HG03135 (cell line): ENCODE data around the gene NRARP.
"Not testable (repeated sequence)": the region's sequence is repeated elsewhere in the genome, so short reads cannot be mapped to it uniquely, and the experiment has no call there.

Experiments
- ATAC-seq: cut with Tn5 transposase; IDR thresholded peaks from one replicate; pipeline ENCODE4 v1.9.1; 2021; ENCODE audit warnings: mild to moderate bottlenecking, moderate library complexity; ENCODE audit not compliant: unreplicated experiment

The NRARP gene

DNA sequence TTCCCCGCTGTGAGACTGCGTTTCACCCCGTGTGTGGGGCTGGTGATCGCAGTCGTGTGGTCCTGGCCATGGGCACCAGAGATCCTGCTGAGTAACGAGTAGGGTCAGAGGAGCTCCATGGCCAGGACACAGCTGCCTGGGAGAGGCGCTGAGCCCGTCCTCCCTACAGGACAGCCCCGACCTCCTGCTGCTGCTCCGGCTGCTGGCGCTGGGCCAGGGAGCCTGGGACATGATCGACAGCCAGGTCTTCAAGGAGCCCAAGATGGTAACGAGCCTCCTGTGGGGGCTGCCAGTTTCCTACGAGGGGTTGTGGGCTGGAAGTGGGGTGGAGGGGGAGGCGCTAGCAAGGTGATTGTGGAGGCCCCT lies 35.9 kb downstream of the NRARP start:
- no peak for ATAC-seq

DNA sequence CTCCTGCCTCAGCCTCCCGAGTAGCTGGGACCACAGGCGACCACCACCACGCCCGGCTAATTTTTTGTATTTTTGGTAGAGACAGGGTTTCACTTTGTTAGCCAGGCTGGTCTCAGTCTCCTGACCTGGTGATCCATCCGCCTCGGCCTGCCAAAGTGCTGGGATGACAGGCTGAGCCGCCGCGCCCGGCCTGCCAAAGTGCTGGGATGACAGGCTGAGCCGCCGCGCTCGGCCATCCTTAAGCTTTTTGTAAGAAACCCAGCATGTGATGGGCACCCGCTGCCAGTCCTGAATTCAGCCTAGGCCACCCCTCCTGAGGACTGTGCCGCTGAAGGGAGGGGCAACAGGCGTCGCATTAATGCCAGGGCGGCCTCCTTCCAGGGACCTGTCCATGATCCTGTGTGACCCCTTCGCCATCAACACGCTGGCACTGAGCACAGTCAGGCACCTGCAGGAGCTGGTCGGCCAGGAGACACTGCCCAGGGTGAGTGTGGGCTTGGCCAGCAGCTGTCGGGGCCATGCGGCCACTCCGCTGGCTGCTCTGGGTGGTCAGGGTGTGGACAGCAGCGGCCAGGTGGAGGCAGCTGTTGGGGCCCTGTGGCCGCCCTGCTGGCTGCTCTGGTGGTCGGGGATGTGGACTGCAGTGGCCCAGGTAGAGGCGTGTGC lies 36.4 kb downstream of the NRARP start:
- no peak for ATAC-seq

DNA sequence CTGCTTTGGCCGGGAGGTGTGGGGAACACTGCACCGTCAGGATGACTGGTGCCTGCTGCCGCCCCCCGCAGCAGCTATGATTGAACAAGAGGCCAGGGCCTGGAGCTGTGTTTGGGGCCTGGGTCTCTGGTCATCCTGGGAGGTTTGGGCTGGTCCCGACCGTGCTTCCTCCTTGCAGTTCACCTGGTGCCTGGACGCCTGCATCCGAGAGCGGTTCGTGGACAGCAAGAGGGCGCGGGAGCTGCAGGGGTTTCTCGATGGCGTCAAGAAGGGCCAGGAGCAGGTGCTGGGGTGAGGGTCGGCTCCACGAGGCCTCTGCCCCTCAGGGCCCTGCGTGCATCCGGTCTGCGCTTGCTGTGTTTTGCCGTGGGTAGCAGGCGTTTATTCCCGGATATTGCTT lies 38.0 kb downstream of the NRARP start:
- ATAC-seq, result no peak

DNA sequence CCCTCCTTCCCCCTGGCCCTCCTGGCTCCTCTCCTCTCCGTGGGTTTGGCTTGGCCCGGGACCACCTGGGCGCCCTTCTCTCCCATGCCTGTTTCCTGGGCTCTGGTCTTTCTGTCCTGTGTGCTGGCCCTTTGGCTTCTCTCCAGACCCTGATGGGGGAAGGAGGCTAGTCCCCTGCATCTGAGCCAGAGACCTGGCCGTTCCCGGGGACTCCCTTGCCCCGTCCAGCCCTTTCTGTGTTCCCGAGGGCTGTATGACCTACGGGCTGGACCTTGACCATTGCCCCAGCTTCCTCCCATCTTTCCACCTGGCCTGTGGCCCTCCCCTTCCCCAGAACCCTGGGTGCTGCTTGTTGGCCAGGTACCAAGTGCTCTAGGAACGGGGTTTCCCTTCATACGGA lies 38.6 kb downstream of the NRARP start:
- ATAC-seq, result no peak

DNA sequence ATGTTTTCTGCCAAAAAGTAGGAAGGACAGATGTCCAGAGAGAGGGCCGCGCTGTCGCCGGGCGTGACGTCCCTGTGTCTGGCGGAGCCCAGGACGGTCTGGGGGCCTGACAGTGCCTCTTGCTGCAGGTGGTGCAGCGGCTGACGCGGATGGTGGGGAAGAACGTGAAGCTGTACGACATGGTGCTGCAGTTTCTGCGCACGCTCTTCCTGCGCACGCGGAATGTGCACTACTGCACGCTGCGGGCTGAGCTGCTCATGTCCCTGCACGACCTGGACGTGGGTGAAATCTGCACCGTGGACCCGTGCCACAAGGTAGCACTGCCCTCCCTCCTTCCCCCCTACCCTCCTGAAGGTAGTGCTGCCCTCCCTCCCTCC lies 39.2 kb downstream of the NRARP start:
- ATAC-seq, result no peak

DNA sequence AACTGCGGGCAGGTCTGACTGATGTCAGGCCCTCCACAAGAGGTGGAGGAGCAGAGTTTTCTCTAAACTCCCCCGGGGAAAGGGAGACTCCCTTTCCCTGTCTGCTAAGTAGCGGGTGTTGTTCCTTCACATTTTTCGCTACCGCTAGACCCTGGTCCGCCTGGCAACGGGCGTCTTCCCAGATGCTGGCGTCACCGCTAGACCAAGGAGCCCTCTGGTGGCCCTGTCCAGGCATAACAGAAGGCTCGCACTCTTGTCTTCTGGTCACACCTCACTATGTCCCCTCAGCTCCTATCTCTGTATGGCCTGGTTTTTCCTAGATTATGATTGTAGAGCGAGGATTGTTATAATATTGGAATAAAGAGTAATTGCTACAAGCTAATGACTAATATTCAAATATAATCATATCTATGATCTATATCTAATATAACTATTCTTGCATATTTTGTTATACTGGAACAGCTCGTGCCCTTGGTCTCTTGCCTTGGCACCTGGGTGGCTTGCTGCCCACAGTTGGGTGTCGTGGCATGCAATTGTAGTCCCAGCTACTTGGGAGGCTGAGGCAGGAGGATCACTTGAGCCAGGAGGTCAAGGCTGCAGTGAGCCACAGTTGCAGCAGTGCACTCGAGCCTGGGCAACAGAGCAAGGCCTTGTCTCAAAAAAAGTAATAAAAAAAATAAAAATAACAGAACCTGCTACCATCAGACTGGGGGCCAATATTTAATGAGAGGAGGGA lies 39.7 kb downstream of the NRARP start:
- not testable (repeated sequence) for ATAC-seq

DNA sequence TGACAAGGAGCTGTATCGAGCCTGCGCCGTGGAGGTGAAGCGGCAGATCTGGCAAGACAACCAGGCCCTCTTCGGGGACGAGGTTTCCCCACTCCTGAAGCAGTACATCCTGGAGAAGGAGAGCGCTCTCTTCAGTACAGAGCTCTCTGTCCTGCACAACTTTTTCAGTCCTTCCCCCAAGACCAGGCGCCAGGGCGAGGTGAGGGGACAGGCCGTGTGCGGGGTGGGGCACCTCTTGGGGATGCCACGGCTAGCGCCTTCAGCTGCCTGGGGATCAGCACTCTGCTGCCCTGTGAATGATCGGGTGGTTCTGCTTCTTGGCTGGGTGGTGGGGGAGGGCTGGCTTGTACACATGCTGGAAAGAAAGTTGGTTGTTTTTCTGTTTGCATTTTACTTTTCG lies 45.2 kb downstream of the NRARP start:
- no peak for ATAC-seq

DNA sequence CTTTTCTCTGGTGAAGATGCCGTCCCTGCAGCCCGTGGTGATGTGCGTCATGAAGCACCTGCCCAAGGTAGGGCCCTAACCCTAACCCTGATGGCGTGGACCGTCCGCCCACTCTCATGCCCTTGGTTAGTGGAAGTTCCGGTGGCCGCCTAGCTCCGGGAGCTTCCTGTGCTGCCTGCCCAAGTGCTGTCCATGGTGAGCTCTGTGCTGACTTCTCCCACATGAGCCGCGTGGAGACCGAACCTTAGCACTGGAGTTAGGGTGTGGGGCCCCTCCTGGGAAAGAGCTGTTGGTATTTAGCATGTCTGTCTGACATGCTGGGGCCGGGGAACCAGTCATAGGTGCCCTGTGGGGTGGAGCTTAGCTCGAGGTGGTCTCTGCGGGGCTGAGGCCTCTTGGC lies 45.7 kb downstream of the NRARP start:
- no peak for ATAC-seq

DNA sequence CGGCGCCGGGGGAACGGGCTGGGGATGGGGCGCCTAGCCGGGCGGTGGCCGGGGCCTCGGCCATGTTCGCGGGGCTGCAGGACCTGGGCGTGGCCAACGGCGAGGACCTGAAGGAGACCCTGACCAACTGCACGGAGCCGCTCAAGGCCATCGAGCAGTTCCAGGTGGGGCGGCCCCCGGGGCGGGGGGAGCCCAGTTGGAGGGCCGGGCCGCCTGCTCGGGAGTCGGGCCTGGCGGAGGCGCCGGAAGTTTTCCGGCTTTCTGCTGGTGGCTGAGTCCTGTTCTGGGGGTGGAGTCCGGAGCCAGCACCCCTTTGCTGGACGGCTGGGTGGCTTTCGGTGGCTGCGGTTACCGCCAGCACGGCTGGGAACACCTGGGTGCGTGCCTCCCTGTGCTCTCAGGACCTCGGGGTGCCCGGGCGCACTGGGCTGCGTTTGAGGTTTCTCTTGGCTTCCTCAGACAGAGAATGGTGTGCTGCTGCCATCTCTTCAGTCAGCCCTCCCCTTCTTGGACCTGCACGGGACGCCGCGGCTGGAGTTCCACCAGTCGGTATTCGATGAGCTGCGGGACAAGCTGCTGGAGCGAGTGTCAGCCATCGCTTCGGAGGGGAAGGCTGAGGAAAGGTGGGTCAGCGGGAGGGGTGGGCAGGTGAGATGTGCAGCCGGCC lies 46.5 kb downstream of the NRARP start:
- peak; percentile 25 for ATAC-seq

DNA sequence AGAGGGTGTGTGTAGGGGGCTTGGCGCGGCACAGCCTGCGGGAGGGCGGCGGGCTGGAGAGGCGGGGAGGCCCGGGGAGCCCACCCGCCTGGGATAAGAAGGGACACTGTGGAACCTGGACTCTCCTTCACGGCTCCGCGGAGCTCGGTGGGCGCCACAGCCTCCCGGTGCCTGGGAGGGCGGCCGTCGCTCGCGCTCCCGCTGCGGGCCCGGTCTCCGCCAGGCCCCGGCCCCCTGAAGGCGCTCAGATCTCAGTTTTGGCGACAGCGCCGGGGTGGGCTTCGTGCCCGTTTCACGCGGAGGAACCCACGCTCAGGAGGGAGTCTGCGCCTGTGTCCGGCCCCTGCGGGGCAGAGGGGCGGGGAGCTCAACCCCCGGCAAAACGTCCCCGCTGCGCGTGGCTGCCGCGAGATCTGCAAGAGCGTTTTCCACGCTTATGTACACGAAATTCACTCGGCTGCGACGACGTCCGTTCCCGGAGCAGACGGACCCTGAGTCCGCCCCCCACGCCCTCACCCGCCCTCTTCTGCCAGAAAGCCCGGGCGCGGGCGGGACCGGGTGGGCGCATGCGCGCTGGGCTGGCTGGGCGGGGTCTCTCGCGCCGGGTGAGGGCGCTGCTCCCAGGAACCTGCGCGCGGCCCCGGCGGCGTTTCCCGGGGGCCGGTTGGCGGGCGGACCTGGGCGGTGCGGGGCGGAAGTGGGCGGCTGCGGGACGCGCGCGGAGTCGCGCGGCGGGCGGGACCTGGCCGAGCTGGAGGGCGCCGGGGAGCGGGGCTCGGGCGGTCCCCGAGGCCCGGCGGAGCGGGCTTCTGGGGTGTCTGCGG lies 47.2 kb downstream of the NRARP start, which contains the start of gene NELFB:
Gene NELFB, plus strand, starts transcription at position 704 of the 824 bp plus-strand sequence.
- ATAC-seq, result peak; percentile 72

DNA sequence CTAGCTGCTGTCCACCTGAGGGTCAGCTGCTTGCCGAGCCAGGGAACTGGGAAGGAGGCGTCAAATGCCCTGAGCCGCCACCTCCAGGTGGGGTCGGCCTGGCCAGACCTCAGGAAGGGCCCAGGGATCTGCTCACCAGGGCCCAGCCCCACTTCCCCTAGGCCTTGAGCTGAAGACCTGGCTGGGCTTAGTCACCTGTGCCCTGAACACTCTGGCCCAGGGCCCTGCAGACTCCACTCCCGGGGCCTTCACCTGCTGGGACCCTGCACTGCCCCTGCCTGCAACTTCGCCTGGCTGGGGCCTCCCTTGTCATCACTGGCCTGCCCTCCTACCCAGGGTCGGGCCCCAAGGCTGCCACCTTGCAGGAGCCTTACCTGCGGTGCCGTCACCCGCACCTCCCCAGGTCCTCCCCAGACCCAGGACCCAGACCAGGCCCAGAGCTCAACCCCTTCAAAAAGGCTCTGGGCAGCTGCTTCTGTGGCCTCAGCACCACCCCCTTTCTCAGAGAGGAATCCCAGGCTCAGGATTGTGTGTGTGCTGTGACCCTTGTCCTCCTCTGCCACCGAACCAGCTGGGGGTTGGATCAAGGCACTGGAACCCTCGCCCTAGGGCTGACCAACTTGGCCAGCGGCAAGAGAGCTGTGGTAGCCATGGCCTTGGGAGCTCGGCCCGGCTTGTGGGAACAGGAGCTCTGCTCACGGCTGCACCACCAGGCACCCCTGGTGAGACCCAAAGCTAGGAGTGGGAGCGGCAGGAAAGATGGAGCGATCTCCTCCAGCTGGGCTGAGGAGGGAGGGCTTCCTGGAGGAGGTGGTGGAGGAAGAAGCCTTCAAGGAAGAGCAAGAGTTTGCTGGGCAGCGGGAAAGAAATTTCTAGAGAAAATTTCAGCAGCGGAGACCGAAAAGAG lies 48.1 kb downstream of the NRARP start:
- ATAC-seq, result no peak

DNA sequence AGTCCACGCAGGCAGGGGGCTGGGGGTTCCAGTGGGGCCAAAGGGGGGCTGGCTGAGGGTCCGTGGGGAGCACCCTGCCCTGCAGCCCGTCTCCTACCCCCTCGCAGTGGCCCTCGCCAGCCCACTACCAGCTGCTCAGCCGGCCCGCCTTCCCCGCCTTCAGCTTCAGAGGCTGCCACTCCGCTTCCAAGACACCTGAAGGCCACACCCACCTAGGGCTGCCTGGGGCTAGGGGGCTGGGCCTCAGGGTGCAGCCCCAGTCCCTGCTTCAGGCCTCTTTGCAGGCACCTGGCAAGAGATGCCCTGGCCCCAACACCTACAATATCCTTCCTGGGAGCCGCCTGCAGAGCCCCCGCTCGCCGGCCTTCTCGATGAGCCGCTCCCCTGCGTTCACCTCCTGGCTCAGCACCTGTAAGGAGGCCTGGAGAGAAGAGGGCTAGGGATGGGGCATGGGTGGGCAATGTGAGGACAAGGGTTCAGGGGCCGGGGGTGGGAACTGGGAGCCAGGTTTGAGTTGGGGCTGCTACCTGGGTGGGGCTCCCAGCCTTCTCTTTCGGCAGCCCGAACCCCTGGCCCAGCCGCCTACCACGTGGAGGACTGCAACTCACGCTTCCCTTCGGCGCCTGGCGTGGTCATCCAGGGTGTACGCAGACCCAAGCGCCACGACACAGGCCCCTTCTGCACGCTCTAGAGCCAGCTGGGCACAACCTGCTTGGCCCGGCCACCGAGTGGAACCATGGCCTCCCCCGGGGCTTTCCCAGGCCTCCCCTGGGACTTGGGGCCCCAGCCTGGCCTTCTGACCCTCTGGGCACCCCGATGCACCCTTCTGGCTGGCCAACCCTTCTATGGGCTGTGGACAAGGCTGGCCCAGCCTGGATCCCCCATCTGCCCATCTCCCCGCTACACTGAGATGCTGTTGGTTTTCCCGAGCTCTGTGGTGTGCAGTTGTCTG lies 49.2 kb downstream of the NRARP start:
- ATAC-seq, result no peak

DNA sequence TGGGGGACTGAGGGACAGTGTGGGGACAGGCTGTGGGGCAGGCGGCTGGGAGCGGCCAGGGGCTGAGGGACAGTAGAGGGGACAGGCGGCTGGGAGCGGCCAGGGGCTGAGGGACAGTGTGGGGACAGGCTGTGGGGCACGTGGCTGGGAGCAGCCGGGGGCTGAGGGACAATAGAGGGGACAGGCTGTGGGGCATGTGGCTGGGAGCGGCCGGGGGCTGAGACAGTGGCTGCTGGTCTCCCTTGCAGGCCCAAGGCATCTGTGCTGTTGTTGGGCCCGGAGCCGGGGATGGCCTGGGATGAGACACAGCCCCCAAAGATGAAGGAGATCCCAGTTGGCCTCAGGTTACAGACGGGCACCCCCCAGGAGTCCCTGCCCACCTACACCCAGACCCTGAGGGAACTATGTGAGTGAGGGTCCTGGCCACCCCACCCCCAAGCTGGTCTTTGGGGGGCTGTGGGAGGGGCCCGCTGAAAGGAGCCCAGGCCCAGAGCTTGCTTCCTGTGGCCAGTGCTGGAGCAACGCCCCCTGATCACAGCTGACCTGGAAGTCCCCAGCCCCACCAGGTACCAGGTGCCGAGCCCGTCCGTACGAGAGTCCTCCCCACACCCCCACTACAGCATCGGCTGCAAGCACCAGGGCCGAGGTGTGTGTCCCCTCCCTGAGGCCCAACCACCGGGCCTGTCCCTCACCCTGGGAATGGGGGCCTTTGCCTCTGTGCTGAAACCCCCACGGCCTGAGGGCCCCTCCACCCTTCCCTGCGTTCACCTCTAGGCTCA lies 50.4 kb downstream of the NRARP start:
- no peak for ATAC-seq

DNA sequence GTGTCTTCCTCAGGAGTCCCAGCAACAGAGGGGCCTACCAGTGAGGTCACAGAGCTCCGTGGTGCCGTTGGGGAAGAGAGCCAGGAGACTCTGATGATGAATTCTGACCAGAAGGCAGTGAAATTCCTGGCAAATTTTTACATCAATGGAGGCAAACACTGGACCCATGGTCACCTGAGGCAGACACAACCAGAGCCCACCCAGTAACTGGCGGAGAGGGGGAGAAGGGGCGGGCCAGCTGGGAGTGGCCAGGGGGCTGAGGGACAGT lies 50.9 kb downstream of the NRARP start, which contains the start of gene STPG3:
Gene STPG3, plus strand, starts transcription at position 93 of the 268 bp plus-strand sequence. Its CDS starts 1 bp downstream, at position 94.
- no peak for ATAC-seq

DNA sequence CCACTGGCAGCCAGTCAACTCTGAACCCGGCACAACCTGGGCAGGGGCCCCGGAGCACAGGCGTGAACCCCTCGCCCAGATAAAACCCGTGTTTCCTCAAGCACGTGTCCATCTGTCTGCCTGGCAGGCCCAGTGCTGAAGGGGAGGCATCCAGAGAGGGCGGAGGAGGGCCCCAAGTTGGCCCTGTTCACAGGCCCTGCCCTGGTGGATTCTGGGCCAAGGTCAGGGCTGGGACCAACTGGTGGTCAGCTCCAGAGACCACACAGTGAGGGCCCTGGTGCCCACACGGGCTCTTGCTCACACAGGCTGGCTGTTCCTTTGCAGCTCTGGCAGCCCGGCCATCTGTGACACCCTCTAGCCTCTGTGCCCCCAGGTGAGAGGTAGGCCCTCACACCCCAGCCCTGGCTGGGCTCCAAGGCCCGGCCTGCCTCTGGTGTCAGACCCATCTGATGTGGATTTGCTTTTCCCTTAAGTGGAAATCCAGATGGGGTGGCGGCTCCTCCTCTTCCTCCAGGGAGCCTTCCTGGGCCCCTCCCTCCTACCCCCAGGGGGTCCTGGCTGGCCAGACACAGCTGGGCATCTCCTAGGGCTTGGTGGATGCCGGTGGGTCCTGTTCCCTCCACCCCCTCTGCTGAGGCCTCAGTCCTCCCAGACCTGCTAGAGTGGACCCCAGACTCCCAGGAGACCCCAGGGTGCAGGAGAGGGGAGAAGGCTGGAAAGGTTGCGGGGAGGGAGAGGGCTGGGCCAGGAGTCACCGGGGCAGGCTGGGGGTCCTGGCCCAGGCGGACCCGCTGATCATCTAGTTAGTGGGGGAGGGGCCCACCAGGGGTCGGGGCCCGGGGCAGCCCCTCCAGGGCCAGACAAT lies 51.5 kb downstream of the NRARP start:
- ATAC-seq, result no peak
